Hair follicular keratinocyte (primary cell): ENCODE measurements around the gene ASCC2. TPM values are rescaled to one million over a fixed set of nuclear protein-coding genes. Genes with fewer than 3 reads are reported as not detected.

ENCODE experiments used
- total RNA-seq: library from RNA; depleted of rRNA; stranded (reverse); fragments of >200 nt; gene quantifications from 2 replicates; pipeline ENCODE4 v1.2.3, GENCODE V29; 2015

Gene ASCC2, protein sequence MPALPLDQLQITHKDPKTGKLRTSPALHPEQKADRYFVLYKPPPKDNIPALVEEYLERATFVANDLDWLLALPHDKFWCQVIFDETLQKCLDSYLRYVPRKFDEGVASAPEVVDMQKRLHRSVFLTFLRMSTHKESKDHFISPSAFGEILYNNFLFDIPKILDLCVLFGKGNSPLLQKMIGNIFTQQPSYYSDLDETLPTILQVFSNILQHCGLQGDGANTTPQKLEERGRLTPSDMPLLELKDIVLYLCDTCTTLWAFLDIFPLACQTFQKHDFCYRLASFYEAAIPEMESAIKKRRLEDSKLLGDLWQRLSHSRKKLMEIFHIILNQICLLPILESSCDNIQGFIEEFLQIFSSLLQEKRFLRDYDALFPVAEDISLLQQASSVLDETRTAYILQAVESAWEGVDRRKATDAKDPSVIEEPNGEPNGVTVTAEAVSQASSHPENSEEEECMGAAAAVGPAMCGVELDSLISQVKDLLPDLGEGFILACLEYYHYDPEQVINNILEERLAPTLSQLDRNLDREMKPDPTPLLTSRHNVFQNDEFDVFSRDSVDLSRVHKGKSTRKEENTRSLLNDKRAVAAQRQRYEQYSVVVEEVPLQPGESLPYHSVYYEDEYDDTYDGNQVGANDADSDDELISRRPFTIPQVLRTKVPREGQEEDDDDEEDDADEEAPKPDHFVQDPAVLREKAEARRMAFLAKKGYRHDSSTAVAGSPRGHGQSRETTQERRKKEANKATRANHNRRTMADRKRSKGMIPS
- 31.4 and 36.1 TPM in 2 replicates for total RNA-seq

DNA sequence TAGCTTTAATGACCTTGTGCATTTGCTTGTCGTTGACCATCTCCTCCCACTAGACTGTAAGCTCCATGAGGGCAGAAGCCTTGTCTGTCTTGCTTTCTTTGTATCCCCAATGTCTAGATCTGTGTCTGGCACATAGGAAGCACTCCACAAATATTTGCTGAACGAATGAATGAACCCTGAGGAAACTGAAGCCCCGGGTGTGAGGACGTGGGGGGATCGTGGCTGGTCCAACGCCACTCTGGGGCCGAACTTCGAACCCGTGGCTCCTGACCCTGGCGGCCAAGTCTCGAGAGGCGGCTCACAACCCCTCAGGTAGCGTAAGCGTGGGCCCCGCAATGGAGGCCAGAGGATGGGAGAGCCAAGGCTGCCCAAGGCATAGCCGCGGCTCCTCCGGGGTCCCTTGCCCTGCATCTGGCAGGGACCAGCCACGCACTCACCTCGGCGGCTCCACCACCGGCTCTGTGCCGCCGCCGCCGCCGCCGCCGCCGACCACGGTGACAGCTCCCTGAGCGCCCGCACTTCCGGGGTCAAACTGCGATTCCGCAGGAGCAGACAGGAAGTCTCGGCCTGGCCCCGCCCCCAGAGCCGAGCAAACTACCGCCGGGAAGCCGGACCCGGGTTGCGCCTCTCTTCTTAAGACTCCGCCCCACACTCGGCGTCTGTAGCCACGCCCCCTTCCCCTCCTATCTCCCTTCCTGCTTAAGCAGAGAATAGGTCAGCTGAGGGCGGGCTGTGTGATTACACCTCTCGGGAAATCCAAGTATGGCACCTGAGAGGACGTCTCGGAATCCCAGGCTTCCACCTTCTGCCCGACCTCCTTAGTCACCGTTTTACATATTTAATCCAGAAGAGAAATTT lies at the start of gene ASCC2:
ASCC2 (minus strand) TSS at position 534 of the 858 bp plus-strand sequence. CDS start 5,949 bp downstream, outside the sequence.

GRCh38 chr22:29883045-29883774 lies 45.1 kb upstream of the ASCC2 start, which contains the start of gene MTMR3:
Gene MTMR3, plus strand, starts transcription at chr22:29883174. Its CDS starts 87,886 bp downstream, at chr22:29971060.

DNA sequence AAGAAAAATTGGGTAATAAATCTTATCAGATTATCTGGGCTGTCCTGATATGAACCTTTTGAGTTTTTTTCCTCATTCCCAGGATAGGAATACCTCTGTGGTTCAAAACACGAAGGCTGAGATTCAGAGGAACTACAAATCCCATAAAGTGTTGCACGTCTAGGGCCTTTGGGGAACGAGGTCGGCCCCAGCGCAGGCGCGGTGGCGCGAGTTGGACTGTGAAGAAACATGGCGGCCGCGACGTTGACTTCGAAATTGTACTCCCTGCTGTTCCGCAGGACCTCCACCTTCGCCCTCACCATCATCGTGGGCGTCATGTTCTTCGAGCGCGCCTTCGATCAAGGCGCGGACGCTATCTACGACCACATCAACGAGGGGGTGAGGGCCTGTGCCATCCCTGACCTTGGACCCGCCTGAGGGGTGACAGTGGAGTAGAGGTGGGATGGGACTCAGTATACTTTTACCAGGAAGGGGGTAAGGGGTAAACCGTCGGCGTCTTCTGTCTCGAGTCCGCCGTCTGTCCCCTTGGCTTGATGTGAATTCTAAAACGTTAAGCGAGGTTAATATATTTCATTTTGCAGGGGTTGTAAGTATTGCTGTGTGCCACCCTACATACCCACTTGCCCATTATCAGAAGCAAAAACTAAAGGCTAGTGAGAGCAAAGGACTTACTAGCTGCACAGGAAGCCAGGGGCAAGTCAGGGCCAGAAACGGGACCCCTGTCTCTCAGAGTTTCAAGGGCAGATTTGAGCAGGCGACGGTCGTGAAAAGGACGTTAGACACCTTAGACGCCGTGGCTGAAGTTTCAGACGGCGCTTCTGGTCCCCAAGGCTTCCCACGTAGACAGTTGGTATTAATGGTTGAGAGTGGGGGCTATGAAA lies 70.7 kb downstream of the ASCC2 start, which contains the start of gene UQCR10:
UQCR10 (plus strand) TSS at position 199 of the 881 bp plus-strand sequence; CDS start at position 229, 30 bp downstream.

DNA sequence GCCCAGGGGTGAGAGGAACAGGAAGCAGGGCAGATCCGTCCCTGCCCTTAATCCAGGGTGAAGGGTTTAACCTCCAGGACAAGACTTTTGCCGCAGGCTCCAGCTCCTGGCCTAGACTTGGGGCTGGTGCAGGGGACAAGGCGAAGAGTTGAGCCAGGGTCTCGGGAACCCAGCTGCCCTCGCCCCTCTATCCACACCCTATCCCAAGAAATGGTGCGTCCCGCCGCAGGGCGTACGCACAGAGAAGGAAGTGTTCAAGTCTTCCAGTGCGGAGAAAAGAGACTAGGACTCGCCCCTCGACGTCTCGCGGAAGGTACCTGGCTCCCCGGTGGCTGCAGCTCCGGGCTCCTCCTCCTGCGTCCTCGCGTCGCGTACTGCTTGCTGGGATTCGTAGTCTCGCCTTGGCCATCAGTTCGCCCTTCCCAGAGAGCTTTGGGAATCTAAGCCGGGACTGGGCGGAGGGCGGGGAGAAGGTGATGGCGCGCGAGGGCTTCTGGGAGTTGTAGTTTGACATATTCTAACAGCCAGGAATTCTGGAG lies 71.4 kb downstream of the ASCC2 start, which contains the start of gene ZMAT5:
ZMAT5 (minus strand) TSS at position 376 of the 539 bp plus-strand sequence. CDS start 18,463 bp downstream, outside the sequence.

Other genes starting within 250 kb of the ASCC2 start
- gene NF2, start 234.6 kb downstream of the ASCC2 start, total RNA-seq, result 59.1 and 65.0 TPM in 2 replicates
- gene CABP7, start 118.3 kb downstream of the ASCC2 start, total RNA-seq, result not detected in 2 replicates
- 13.0 and 20.0 TPM in 2 replicates for gene ZMAT5, start 71.3 kb downstream of the ASCC2 start, total RNA-seq
- 104 and 110 TPM in 2 replicates for gene UQCR10, start 70.9 kb downstream of the ASCC2 start, total RNA-seq
- gene MTMR3, start 44.9 kb upstream of the ASCC2 start, total RNA-seq, result 14.5 and 27.4 TPM in 2 replicates
- not detected in 2 replicates for gene HORMAD2, start 242.2 kb upstream of the ASCC2 start, total RNA-seq